Loucy (cell line): ENCODE measurements around the gene MLLT10.

Source experiments
- H2AFZ ChIP-seq: fragments of 200-600 bp; sonication (generic); 2 replicates; pipeline ENCODE4 v1.6.0; 2016; ENCODE audit warnings: antibody characterized with exemption, mild to moderate bottlenecking, low read length, moderate library complexity
- H3F3A ChIP-seq: fragments of 200-600 bp; 2 replicates; pipeline ENCODE4 v1.6.0; 2016; ENCODE audit warnings: antibody characterized with exemption, low read depth, mild to moderate bottlenecking
- H3K27me3 ChIP-seq: fragments of 200-600 bp; sonication (generic); 2 replicates; pipeline ENCODE4 v1.6.1; 2014; ENCODE audit warnings: low read length, mild to moderate bottlenecking; ENCODE audit not compliant: insufficient read depth, poor library complexity, severe bottlenecking
- H3K36me3 ChIP-seq: fragments of 200-600 bp; sonication (generic); 2 replicates; pipeline ENCODE4 v1.6.1; 2016; ENCODE audit warnings: low read length; ENCODE audit not compliant: insufficient read depth
- H3K4me1 ChIP-seq: fragments of 200-600 bp; sonication (generic); 2 replicates; pipeline ENCODE4 v1.5.1; 2014; ENCODE audit warnings: low read length, mild to moderate bottlenecking; ENCODE audit not compliant: insufficient read depth, poor library complexity, severe bottlenecking
- H3K4me2 ChIP-seq: fragments of 200-600 bp; sonication (generic); 2 replicates; pipeline ENCODE4 v1.6.0; 2014; ENCODE audit warnings: antibody characterized with exemption, low read length, low read depth, mild to moderate bottlenecking; ENCODE audit not compliant: poor library complexity, severe bottlenecking
- H3K4me3 ChIP-seq: fragments of 200-600 bp; sonication (generic); 2 replicates; pipeline ENCODE4 v1.5.1; 2014; ENCODE audit warnings: low read length, mild to moderate bottlenecking, mixed read lengths; ENCODE audit not compliant: poor library complexity, severe bottlenecking
- H3K79me2 ChIP-seq: fragments of 200-600 bp; sonication (generic); 2 replicates; pipeline ENCODE4 v1.6.1; 2014; ENCODE audit warnings: low read length; ENCODE audit not compliant: insufficient read depth
- H3K9ac ChIP-seq: fragments of 200-600 bp; sonication (generic); 2 replicates; pipeline ENCODE4 v1.6.0; 2014; ENCODE audit warnings: mild to moderate bottlenecking, low read depth, low read length, moderate library complexity; ENCODE audit not compliant: poor library complexity, severe bottlenecking
- H3K9me2 ChIP-seq: fragments of 200-600 bp; sonication (generic); replicated peaks from 2 replicates; pipeline ENCODE4 v1.6.1; 2016; ENCODE audit warnings: low read depth, low read length, mixed read lengths
- H3K9me3 ChIP-seq: fragments of 200-600 bp; sonication (generic); 2 replicates; pipeline ENCODE4 v1.6.1; 2014; ENCODE audit warnings: mild to moderate bottlenecking, antibody characterized with exemption, low read length, low read depth; ENCODE audit not compliant: insufficient read depth
- H4K20me1 ChIP-seq: fragments of 200-600 bp; sonication (generic); 2 replicates; pipeline ENCODE4 v1.6.0; 2014; ENCODE audit warnings: antibody characterized with exemption, low read length, mild to moderate bottlenecking; ENCODE audit not compliant: insufficient read depth, poor library complexity, severe bottlenecking
- EZH2phosphoT487 ChIP-seq: fragments of 200-600 bp; IDR thresholded peaks from 2 replicates; pipeline ENCODE4 v1.6.1; 2018; ENCODE audit warnings: antibody characterized with exemption, mild to moderate bottlenecking, moderate library complexity, borderline replicate concordance
- TF ChIP-seq, protein P1 (sequence below): fragments of 200-600 bp; sonication (generic); conservative IDR thresholded peaks from 2 replicates; pipeline ENCODE4 v1.5.1; 2014; ENCODE audit warnings: mild to moderate bottlenecking, antibody characterized with exemption, low read length

Gene MLLT10

DNA sequence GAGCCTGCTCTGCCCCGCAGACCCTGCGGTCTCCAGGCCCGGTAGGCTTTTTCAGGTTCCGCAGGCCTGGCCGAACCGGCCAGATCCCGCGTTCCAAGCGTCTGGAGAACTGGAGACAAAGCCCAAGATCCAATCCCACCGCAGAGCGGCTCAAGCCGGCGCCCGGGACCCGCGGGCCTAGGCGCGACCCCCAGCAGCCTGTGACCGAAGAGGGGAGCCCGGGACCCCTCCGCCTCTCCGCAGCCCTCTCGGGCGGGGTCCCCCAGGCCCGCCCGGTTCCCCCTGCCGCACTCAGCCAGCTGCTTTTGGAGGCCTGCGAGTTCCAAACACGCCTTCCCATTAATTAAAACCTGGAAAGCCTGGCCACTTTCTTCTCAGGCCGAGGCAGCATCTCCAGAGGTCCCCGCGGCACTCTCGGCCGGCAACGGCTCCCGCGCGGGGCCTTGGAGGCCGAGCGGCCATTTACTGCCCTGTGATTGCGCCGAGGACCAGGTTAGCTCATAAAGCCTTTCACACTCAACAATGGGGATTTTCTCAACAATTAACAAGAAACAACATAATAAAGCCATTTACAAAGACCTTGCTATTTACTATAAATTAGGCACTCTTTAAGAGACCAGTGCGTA, 25.2 kb upstream of the MLLT10 start:
- no peaks in the 10 kb centered on the region for H3K9me3 ChIP-seq

DNA sequence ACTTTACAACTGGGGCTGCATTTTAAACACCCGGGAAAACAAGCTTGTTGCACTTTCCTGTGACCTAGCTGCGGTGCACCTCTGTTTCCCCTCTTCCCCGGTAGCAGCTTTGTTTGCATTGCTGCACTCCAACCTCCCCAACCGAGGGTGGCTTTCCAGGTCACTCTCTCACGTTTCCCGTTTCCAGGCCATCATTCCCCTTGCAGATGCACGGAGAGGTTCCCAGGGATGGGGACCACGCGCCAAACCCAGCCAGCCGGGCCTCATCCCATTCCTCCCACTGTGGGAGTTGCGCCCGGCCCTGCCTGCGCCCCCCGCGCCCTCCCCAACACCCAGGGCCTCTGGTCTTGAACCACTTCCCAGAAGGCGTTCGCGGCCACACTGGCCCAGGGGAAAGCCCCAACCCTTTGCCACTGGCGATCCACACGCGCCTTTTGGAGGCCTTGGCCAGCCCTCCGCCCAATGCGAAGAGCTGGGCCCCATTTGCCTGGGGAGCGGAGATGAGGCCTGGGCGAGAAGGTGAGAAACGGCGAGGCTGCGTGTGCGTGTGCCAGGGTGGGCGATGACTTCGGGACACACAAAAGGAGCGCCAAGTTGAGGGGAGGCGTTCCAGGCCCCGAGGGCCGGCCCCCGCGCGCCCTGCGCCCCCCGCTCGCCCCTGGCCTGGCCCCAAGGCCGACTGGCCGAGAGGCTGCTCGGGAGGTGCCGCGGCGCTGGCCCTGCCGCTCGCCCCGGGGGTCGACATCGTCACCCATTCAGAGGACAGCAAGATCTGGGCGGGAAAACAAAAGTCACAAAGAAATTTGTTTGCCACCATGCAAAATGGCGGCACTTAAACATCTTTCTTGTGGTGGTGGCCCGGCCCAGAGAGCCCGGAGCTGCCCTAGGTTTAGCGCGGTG, 24.4 kb upstream of the MLLT10 start:
- Histone ChIP-seq H4K20me1 (no peaks in the 10 kb centered on the region), H3K4me3 (no peak overlapping the region), H3F3A (no peaks in the 10 kb centered on the region), H3K4me1 (peaks cover 8% of the 10 kb centered on the region), H3K9ac (no peak overlapping the region), H3K9me3 (no peaks in the 10 kb centered on the region), H2AFZ (no peak overlapping the region), H3K36me3 (no peaks in the 10 kb centered on the region), H3K79me2 (0 out of 2 replicates have a peak, but pooled peaks cover 7% of the 10 kb centered on the region), H3K27me3 (no peaks in the 10 kb centered on the region), H3K9me2 (no peaks in the 10 kb centered on the region), H3K4me2 (no peak overlapping the region)
- TF ChIP-seq, protein P1, sequence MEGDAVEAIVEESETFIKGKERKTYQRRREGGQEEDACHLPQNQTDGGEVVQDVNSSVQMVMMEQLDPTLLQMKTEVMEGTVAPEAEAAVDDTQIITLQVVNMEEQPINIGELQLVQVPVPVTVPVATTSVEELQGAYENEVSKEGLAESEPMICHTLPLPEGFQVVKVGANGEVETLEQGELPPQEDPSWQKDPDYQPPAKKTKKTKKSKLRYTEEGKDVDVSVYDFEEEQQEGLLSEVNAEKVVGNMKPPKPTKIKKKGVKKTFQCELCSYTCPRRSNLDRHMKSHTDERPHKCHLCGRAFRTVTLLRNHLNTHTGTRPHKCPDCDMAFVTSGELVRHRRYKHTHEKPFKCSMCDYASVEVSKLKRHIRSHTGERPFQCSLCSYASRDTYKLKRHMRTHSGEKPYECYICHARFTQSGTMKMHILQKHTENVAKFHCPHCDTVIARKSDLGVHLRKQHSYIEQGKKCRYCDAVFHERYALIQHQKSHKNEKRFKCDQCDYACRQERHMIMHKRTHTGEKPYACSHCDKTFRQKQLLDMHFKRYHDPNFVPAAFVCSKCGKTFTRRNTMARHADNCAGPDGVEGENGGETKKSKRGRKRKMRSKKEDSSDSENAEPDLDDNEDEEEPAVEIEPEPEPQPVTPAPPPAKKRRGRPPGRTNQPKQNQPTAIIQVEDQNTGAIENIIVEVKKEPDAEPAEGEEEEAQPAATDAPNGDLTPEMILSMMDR, result no peak
- TF ChIP-seq EZH2phosphoT487, result no peak

More for the DNA sequence above, 25.2 kb upstream of the MLLT10 start:
- Histone ChIP-seq H3K4me3 (no peak overlapping the region), H3K27me3 (no peaks in the 10 kb centered on the region), H3K9me2 (no peaks in the 10 kb centered on the region), H3K79me2 (0 out of 2 replicates have a peak, but pooled peaks cover 7% of the 10 kb centered on the region), H2AFZ (no peak overlapping the region), H4K20me1 (no peaks in the 10 kb centered on the region), H3F3A (no peaks in the 10 kb centered on the region), H3K4me1 (peaks cover 8% of the 10 kb centered on the region), H3K9ac (no peak overlapping the region), H3K36me3 (no peaks in the 10 kb centered on the region), H3K4me2 (no peak overlapping the region)
- TF ChIP-seq EZH2phosphoT487, result no peak
- TF ChIP-seq, protein P1, result no peak

DNA sequence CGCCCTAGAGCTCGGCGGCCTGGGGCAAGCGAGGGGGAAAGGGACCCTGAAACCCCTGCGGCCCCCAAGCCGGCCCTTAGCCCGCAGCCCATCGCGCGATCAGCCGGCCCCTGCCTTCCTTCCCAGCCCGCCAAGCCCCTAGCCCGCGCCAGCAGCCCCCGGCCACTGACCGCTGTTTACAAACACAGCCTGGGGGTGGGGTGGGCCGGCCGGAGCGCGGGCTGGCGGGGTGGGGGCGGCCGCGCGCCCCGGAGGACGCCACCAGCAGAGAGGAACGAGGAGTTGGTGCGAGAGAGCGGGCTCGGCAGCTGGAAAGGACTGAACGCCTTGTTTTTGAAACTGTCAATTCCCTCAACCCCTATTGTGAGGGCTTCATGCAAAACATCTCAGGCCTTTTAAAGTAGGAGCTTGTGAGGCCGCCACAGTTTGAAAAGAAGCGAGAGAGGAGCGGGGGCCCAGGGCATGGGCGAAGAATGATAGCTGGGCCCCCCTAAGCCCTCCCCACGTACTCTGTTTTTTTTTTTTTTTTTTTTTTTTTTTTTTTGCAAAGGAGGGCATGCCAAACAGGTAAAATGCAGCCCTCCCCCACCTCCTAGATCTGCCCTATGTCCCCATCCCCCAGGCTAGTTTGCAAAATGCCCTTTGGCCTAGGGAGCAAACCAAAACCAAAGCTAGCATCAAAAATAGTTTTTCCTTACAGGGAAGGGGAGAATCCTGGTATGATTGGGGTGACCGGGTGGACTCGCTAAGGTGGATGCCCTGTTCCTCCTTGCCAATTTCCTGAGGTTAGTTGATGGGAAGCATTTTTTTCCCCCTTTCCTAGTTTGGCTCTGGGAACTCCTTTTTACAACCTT, 23.6 kb upstream of the MLLT10 start:
- Histone ChIP-seq H2AFZ (no peak overlapping the region), H3K9me3 (no peaks in the 10 kb centered on the region), H3K9me2 (no peaks in the 10 kb centered on the region), H3K36me3 (no peaks in the 10 kb centered on the region), H3F3A (no peaks in the 10 kb centered on the region), H3K27me3 (no peaks in the 10 kb centered on the region), H3K4me2 (no peak overlapping the region), H3K9ac (no peak overlapping the region), H3K4me1 (peaks cover 9% of the 10 kb centered on the region), H3K4me3 (no peak overlapping the region), H3K79me2 (peaks cover 13% of the 10 kb centered on the region; the same call in 1 of the 2 replicates), H4K20me1 (no peaks in the 10 kb centered on the region)
- TF ChIP-seq, protein P1, result no peak
- no peak for TF ChIP-seq EZH2phosphoT487
